Smooth muscle cell of trachea (primary cell): ENCODE results near the gene C1orf115. TPM values are rescaled to one million over a fixed set of nuclear protein-coding genes. Genes with fewer than 3 reads are reported as not detected.

ENCODE experiments used
- total RNA-seq: library from RNA; depleted of rRNA; stranded (reverse); fragments of >200 nt; gene quantifications from 2 replicates; pipeline ENCODE4 v1.2.1, GENCODE V29; 2014

Gene C1orf115
- total RNA-seq, result 0.50 and 0.87 TPM in 2 replicates

GRCh38 chr1:220690140-220691052, at the start of gene C1orf115:
C1orf115 (plus strand) TSS chr1:220690363; CDS start chr1:220690403, 40 bp downstream.

GRCh38 chr1:220748089-220748934, 58.1 kb downstream of the C1orf115 start, which contains the start of gene MTARC2:
MTARC2 (plus strand) TSS chr1:220748322; CDS start chr1:220748532, 210 bp downstream.

Other genes starting within 250 kb of the C1orf115 start
- gene MARK1, start 162.2 kb upstream of the C1orf115 start, total RNA-seq, result 0.17 and 0.29 TPM in 2 replicates
- 6.1 and 14.2 TPM in 2 replicates for gene MTARC2, start 58.0 kb downstream of the C1orf115 start, total RNA-seq
- gene MTARC1, start 96.5 kb downstream of the C1orf115 start, total RNA-seq, result 1.2 and 3.0 TPM in 2 replicates
- 2.6 and 8.9 TPM in 2 replicates for gene HLX, start 189.1 kb downstream of the C1orf115 start, total RNA-seq